ENCODE results near the gene EZH2.
A peak's percentile ranks its signal among the peaks of the same experiment; 100 is the strongest.

EZH2 gene

DNA sequence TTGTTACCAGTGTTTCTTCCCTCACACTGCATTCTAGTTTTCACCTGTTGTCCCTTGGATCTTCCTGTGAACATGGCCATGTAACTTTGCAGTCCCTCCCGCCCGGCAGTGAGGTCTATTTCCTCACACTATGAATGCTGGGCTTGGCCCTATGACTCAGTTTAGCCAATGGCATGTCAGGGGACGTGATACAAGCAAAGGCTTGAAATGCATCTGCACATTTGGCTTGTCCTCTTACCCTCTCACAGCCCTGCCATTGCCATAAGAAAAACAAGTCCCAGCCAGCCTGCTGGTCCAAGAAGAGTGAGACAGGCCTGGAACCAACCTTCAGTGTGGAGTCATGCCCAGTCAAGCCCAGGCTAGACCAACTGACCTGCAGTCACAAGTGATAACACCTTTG lies 17.1 kb upstream of the EZH2 start:
- DNase-seq (ENCODE audit: low read depth in 2 of 2), result no peak

DNA sequence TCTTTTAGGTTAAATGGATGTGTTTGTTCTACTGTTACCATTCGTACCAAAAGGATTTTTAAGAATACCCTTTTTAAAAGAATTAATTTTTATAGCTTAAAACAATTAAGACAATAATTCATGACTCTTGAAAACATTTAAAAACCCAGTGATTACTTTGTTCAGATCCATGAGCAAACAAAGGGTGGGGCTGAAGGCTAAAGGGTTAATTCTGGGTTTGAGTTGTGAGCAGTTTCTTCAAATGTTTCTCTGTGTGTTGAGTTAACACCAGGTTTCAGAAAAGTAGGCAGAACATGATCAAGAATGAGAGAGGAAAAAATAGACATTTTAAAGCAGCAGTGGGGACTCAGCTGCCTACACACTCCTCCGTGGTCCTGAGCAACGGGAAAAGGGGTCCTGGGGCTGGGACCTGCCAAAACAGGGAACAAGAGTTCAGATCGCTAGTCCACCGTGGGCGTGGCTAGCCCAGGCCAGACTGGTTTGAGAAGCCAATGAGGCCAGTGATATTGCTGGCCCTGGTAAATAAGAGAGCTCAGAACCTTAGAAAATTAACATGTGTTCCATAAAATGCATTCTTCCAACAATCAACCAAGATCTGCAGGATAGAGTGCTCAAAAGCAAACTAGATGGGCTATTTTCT lies 14.9 kb upstream of the EZH2 start:
- no peak for DNase-seq (ENCODE audit: low read depth in 2 of 2)

- DNase-seq (ENCODE audit: low read depth in 2 of 2), result no peak
Measured at GRCh38 chr7:148894591-148894990, 10.5 kb upstream of the EZH2 start.

- DNase-seq (ENCODE audit: low read depth in 2 of 2), result no peak
Measured at GRCh38 chr7:148893071-148893470, 9.0 kb upstream of the EZH2 start.

DNA sequence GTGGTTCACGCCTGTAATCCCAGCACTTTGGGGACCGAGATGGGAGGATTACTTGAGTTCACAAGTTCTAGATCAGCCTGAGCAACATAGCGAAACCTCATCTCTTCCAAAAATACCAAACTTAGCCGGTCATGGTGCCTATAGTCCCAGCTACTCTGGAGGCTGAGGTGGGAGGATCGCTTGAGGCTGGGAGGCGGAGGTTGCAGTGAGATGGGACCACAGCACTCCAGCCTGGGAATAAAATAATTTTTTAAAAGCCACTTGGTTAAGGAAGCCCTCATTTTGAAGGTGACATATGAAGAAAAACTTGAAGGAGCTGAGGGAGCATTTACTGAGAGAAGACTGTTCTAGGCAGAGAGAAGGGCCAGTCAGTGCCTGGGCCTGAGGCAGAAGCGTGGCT lies 4.2 kb upstream of the EZH2 start:
- DNase-seq (ENCODE audit: low read depth in 2 of 2), result no peak

- no peak for DNase-seq (ENCODE audit: low read depth in 2 of 2)
Measured at GRCh38 chr7:148886844-148887243, 2.8 kb upstream of the EZH2 start.

GRCh38 chr7:148884299-148885022 lies 370 bp upstream of the EZH2 start:
- DNase-seq (ENCODE audit: low read depth in 2 of 2), result peak; percentile 87 to 92

DNA sequence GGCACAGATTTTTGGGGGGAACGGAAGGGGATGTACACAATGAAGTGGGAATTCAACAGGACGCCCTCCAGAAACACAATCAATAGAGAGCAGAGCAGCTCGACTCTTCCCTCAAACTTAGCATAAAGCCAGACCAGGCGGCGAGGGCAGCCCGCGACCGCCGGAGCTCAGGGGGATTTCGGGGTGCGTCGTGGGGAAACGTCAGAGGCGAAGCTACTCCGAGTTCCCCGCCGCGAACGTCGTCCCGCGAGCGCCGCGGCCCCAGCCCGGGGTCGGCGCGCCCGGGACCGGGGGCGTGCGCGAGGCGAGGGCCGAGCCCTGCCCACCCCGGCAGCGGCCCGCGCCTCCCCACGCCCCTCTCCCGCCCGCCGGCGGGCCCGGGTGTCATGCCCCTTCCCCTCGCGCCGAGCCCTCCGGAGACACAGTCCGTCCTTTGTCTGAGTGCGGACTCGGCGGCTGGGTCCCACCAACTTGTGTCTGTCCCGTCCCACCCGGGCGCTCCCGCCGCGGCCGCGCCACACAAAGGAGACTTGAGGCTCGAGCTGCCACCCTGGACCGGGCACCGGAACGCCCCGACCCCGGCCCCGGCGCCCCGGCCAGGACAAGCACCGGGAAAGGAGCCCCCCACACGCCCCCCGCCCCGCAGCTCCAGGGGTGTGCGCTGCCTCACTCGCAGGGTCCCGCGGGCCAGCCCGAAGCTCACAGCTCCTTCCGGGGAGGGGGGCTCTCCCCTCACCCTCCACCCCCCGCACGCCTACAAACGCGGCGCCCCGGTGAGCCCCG lies 634 bp downstream of the EZH2 start:
- DNase-seq (ENCODE audit: low read depth in 2 of 2), result peak; percentile 31 to 34

DNA sequence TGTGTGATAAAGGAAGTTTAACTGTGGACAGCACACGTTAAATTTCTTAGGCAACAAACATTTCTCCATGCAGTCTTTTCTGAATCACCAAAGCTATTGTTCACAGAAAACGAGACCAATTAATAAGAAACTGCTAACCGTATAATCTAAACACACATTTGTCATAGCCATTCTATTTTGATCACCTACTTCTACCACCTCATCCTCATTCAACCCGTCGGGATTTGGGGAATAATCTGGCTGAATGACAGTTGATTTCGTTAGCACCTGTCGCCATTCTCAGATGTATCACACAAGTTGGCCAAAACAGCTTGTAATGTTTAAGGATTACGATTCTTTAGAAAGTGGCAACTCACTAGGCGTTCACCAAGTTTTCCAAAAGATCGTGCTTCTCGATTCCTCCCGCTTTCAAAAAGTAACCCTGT lies 1.2 kb downstream of the EZH2 start:
- no peak for DNase-seq (ENCODE audit: low read depth in 2 of 2)

DNA sequence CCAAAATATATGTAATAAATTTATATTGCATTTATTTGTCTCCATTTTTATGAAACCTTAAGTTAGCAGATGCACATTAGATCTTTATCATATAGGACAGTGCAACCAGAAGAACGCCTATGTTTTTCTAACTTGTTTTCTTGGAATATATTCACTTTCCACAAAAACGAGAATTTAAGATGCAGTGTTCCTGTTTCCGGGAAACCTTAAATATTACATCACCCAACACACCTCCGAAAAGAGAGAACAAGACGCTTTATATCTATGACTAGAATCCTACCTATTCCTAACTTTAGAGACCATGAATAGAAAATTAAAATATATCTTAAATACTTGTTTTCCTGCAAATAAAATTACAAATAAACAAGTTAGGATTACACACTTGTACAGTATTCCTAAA lies 1.9 kb downstream of the EZH2 start:
- no peak for DNase-seq (ENCODE audit: low read depth in 2 of 2)

GRCh38 chr7:148878317-148878716 lies 5.8 kb downstream of the EZH2 start:
- no peak for DNase-seq (ENCODE audit: low read depth in 2 of 2)

DNA sequence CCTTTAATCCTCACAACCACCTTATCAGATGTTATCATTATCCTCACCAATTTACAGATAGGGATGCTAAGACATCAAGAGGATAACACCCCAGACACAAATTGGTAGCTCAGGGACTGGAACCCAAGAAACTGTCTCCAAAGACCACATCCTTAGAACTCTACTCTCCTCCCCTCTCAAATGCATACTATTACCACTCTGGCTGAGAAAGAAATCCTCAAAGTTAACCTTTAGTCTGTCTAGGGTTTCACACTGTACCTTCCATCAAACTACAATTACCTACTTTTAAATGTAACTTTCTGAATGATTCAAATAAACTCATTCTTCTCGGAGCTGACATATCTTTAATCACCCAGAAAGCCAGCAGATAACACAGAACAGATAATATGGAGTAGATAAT lies 6.6 kb downstream of the EZH2 start:
- DNase-seq (ENCODE audit: low read depth in 2 of 2), result no peak

- no peak for DNase-seq (ENCODE audit: low read depth in 2 of 2)
Measured at GRCh38 chr7:148872188-148872587, 11.9 kb downstream of the EZH2 start.

- no peak for DNase-seq (ENCODE audit: low read depth in 2 of 2)
Measured at GRCh38 chr7:148871551-148871950, 12.5 kb downstream of the EZH2 start.

GRCh38 chr7:148871030-148871429 lies 13.1 kb downstream of the EZH2 start:
- DNase-seq (ENCODE audit: low read depth in 2 of 2), result no peak

DNA sequence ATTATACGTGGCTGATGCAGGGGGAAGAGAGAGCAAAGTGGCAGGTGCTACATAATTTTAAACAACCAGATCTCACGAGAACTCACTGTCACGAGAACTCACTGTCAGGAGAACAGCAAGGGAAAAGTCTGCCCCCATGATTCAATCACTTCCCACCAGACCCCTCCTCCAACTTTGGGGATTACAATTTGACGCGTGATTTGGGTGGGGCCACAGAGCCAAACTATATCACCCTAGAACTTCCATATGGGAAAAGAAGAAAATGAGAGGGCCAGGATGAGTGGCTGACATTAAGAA lies 15.8 kb downstream of the EZH2 start:
- no peak for DNase-seq (ENCODE audit: low read depth in 2 of 2)

GRCh38 chr7:148867596-148868377 lies 16.3 kb downstream of the EZH2 start:
- DNase-seq (ENCODE audit: low read depth in 2 of 2), result no peak

GRCh38 chr7:148866362-148866761 lies 17.7 kb downstream of the EZH2 start:
- DNase-seq (ENCODE audit: low read depth in 2 of 2), result no peak

GRCh38 chr7:148865283-148865682 lies 18.8 kb downstream of the EZH2 start:
- no peak for DNase-seq (ENCODE audit: low read depth in 2 of 2)

DNA sequence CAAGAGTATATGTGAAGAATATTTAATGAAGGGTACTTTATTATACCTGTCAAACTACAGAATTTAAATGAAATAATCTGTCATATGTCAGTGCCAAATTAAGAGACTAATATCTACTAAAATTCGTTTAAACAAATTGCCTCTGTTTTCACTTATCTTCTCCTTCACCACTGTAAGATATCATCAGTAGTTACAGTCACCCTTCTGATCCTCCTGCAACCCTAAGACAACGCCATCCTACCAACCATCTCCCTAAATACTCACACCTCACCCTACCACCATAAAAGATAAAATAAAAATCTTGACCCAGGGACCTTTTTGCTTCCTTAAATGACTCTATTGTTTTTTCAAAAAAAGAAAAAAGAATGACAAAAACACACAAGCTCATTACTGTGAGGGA lies 20.8 kb downstream of the EZH2 start:
- no peak for DNase-seq (ENCODE audit: low read depth in 2 of 2)

DNA sequence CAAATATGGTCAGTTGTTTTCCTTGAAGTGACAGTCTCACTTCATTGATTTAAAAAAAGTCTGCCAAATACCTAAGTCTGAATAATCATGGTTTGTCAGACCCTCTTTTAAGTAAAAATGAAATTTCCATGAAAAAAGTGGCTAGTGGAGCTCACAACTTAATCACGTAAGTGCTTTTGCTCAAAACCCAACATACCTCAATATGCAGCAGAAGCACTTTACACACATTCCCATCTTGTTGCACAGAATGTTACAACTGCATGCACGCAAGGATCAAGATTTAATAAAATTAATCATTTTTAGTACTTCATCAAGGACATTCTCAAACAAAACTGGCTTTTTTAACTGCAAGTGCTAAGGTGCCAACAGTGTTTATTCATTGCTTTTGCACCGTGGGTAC lies 21.6 kb downstream of the EZH2 start:
- DNase-seq (ENCODE audit: low read depth in 2 of 2), result no peak

- DNase-seq (ENCODE audit: low read depth in 2 of 2), result no peak
Measured at GRCh38 chr7:148858489-148858888, 25.6 kb downstream of the EZH2 start.
